ENCODE data around the gene HRAS.
A peak's percentile ranks its signal among the peaks of the same experiment; 100 is the strongest.
"Not testable (repeated sequence)": the region's sequence is repeated elsewhere in the genome, so short reads cannot be mapped to it uniquely, and the experiment has no call there.

Gene HRAS

GRCh38 chr11:575996-576768 is 40.8 kb upstream of the HRAS start, which contains the start of gene PHRF1:
Gene PHRF1, plus strand, starts transcription at chr11:576470. Its CDS starts 5,043 bp downstream, at chr11:581513.
- H4K20me1 ChIP-seq: peaks cover 54% of the 10 kb centered on the region
- peaks cover 53% of the 10 kb centered on the region for H3K4me1 ChIP-seq
- H3K9me3 ChIP-seq: no peaks in the 10 kb centered on the region
- peak within 1 kb of the TSS; percentile 86 for H3K4me3 ChIP-seq
- no peak for TF ChIP-seq Cebpa-rat (IDR thresholded peaks at IDR 0.05)
- H3K9ac ChIP-seq: peak within 1 kb of the TSS; percentile 100
- H3K27me3 ChIP-seq: peaks cover 16% of the 10 kb centered on the region
- peak within 1 kb of the TSS; percentile 100 for H3K27ac ChIP-seq
- H3K36me3 ChIP-seq: peaks cover 29% of the 10 kb centered on the region
- peak within 1 kb of the TSS; percentile 100 for H3K4me2 ChIP-seq

- peak overlapping the region; percentile 99 for H3K4me2 ChIP-seq
- peaks cover 47% of the 10 kb centered on the region for H4K20me1 ChIP-seq
- H3K9ac ChIP-seq: peak overlapping the region; percentile 76
These were observed 40.1 kb upstream of the HRAS start for GRCh38 chr11:575313-575995.

GRCh38 chr11:574632-575312 is 39.4 kb upstream of the HRAS start:
- TF ChIP-seq Cebpa-rat (IDR thresholded peaks at IDR 0.05): no peak
- Histone ChIP-seq H3K9ac (peak overlapping the region; percentile 76; the same call in 1 of the 2 replicates), H3K27ac (no peak overlapping the region)

More at GRCh38 chr11:575313-575995, 40.1 kb upstream of the HRAS start:
- Histone ChIP-seq H3K27me3 (peaks cover 16% of the 10 kb centered on the region), H3K4me3 (peak overlapping the region; percentile 73), H3K9me3 (no peaks in the 10 kb centered on the region), H3K36me3 (peaks cover 22% of the 10 kb centered on the region), H3K4me1 (peaks cover 58% of the 10 kb centered on the region), H3K27ac (peak overlapping the region; percentile 41; the same call in 1 of the 2 replicates)
- no peak for TF ChIP-seq Cebpa-rat (IDR thresholded peaks at IDR 0.05)

GRCh38 chr11:574031-574570 is 38.7 kb upstream of the HRAS start:
- Histone ChIP-seq H3K4me3 (peak overlapping the region; percentile 73; the same call in 1 of the 2 replicates), H3K4me1 (peaks cover 58% of the 10 kb centered on the region), H3K27me3 (peaks cover 16% of the 10 kb centered on the region), H4K20me1 (peaks cover 33% of the 10 kb centered on the region), H3K4me2 (peak overlapping the region; percentile 99)
- not testable (repeated sequence) for H3K9me3 ChIP-seq, H3K36me3 ChIP-seq, H3K9ac ChIP-seq, H3K27ac ChIP-seq

More at GRCh38 chr11:574632-575312, 39.4 kb upstream of the HRAS start:
- Histone ChIP-seq H3K27me3 (peaks cover 16% of the 10 kb centered on the region), H3K9me3 (no peaks in the 10 kb centered on the region), H3K4me2 (peak overlapping the region; percentile 99), H3K4me3 (peak overlapping the region; percentile 73), H3K36me3 (peaks cover 15% of the 10 kb centered on the region), H3K4me1 (peaks cover 58% of the 10 kb centered on the region), H4K20me1 (peaks cover 40% of the 10 kb centered on the region)

- Histone ChIP-seq H3K27ac (no peak overlapping the region), H3K36me3 (peaks cover 4% of the 10 kb centered on the region), H3K4me1 (peaks cover 54% of the 10 kb centered on the region), H3K9me3 (no peaks in the 10 kb centered on the region), H3K27me3 (peaks cover 16% of the 10 kb centered on the region), H3K9ac (no peak overlapping the region), H4K20me1 (peaks cover 25% of the 10 kb centered on the region), H3K4me2 (no peak overlapping the region), H3K4me3 (no peak overlapping the region)
- TF ChIP-seq Cebpa-rat (IDR thresholded peaks at IDR 0.05): no peak
These were observed 37.9 kb upstream of the HRAS start for GRCh38 chr11:573146-573759.

GRCh38 chr11:571802-572185 is 36.4 kb upstream of the HRAS start:
- H3K27ac ChIP-seq: no peak overlapping the region
- H3K9me3 ChIP-seq: no peaks in the 10 kb centered on the region
- TF ChIP-seq Cebpa-rat (IDR thresholded peaks at IDR 0.05): no peak
- no peak overlapping the region for H3K4me2 ChIP-seq
- H3K4me1 ChIP-seq: peaks cover 54% of the 10 kb centered on the region
- no peaks in the 10 kb centered on the region for H3K36me3 ChIP-seq
- no peak overlapping the region for H3K4me3 ChIP-seq
- peaks cover 23% of the 10 kb centered on the region for H4K20me1 ChIP-seq
- no peak overlapping the region for H3K9ac ChIP-seq
- peaks cover 16% of the 10 kb centered on the region for H3K27me3 ChIP-seq

- no peak for TF ChIP-seq Cebpa-rat (IDR thresholded peaks at IDR 0.05)
- no peaks in the 10 kb centered on the region for H3K9me3 ChIP-seq
- peaks cover 3% of the 10 kb centered on the region for H3K27me3 ChIP-seq
- H3K4me1 ChIP-seq: peaks cover 62% of the 10 kb centered on the region
- peaks cover 32% of the 10 kb centered on the region for H4K20me1 ChIP-seq
- peak overlapping the region; percentile 95 for H3K9ac ChIP-seq
- peaks cover 13% of the 10 kb centered on the region; the same call in 1 of the 2 replicates for H3K36me3 ChIP-seq
- peak overlapping the region; percentile 100 for H3K4me2 ChIP-seq
- peak overlapping the region; percentile 94 for H3K27ac ChIP-seq
- peak overlapping the region; percentile 92 for H3K4me3 ChIP-seq
These were observed 33.9 kb upstream of the HRAS start for GRCh38 chr11:569158-569885.

GRCh38 chr11:568306-569157 is 33.2 kb upstream of the HRAS start:
- Histone ChIP-seq H3K36me3 (peaks cover 21% of the 10 kb centered on the region), H3K27ac (peak overlapping the region; percentile 94), H4K20me1 (peaks cover 39% of the 10 kb centered on the region), H3K4me3 (peak overlapping the region; percentile 92), H3K4me2 (peak overlapping the region; percentile 100), H3K9ac (peak overlapping the region; percentile 95), H3K27me3 (no peaks in the 10 kb centered on the region), H3K9me3 (no peaks in the 10 kb centered on the region), H3K4me1 (peaks cover 63% of the 10 kb centered on the region)
- TF ChIP-seq Cebpa-rat (IDR thresholded peaks at IDR 0.05): no peak
